SK-N-MC (cell line): ENCODE data around the gene GRAMD2B.

ENCODE experiments used
- EZH2 ChIP-seq: fragments of 200-600 bp; sonication (generic); IDR thresholded peaks from one replicate; pipeline ENCODE4 v1.6.1; 2017; ENCODE audit warnings: antibody characterized with exemption
- FOXP2 ChIP-seq: optimal IDR thresholded peaks from 2 replicates; pipeline ENCODE3; 2011; ENCODE audit warnings: mild to moderate bottlenecking, moderate library complexity; ENCODE audit not compliant: insufficient read depth; ENCODE audit errors: extremely low read length, control extremely low read depth
- POLR2AphosphoS5 ChIP-seq: IDR thresholded peaks from 2 replicates; pipeline ENCODE4 v1.6.1; 2012; ENCODE audit warnings: mild to moderate bottlenecking, low read depth, low read length, borderline replicate concordance

GRCh38 chr5:126484253-126484652 lies 61.0 kb downstream of the GRAMD2B start:
- TF ChIP-seq FOXP2 = no peak
- no peak for TF ChIP-seq EZH2
- TF ChIP-seq POLR2AphosphoS5 = no peak
